GM23248 (cell line): ENCODE measurements around the gene SPOCD1.

ENCODE experiments used
- EZH2 ChIP-seq: fragments of 200-600 bp; sonication (generic); IDR thresholded peaks from 2 replicates; pipeline ENCODE4 v1.6.1; 2018; ENCODE audit warnings: antibody characterized with exemption, mild to moderate bottlenecking; ENCODE audit not compliant: insufficient read depth, poor library complexity, severe bottlenecking
- EZH2phosphoT487 ChIP-seq: fragments of 200-600 bp; sonication (generic); IDR thresholded peaks from 2 replicates; pipeline ENCODE4 v1.6.1; 2018; ENCODE audit warnings: antibody characterized with exemption, moderate library complexity, mild to moderate bottlenecking, low read depth; ENCODE audit not compliant: insufficient read depth

DNA sequence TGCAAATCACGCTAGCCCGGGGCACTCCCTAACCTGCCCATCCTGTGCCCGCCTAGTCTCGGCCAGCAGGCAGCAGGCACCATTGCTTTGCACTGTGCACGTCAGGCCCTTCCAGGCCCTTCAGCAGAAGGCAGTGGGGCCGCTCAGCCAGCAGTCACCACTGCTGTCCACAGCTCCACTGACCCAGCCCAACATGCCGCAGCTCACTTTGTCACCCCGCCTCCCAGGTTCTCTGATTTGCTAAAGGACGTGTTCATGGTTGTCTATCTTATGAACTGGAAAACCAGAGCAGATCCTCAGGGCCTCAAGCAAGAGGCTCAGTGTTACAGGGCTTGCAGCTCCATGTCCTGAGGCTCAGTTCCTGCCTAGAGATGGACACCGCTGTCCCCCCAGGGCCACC, 14.2 kb upstream of the SPOCD1 start:
- TF ChIP-seq EZH2 (no peak), EZH2phosphoT487 (no peak)
